Germinal center (tissue), 1 donor: Measurements from ENCODE around the gene GPR42.
"Not testable (repeated sequence)": the region's sequence is repeated elsewhere in the genome, so short reads cannot be mapped to it uniquely, and the experiment has no call there.

Source experiments
- DNase-seq: peaks from one replicate; pipeline ENCODE4 v3.0.0; 2012; ENCODE audit warnings: mixed read lengths, low spot score

The GPR42 gene

GRCh38 chr19:35363711-35364425 lies 7.0 kb upstream of the GPR42 start:
- DNase-seq: no peak

DNA sequence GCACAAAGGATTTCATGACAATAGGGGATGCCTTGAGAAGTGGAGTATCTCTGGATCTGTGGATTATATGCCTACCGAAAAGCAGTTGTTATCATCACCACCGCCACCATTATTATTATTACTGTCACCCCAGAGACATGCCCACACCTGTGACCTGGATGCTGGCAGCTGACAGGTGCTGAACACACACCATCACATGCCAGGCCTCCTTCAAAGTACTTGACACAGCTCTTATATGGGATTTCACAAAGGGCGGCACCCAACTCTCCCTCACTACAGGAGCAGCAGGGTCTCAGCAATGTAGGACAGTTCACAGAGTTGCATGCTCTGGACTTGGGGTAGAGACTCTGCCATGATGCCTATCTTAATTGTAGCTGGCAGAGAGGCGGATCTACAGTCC lies 5.6 kb upstream of the GPR42 start:
- no peak for DNase-seq

GRCh38 chr19:35368378-35368777 lies 2.5 kb upstream of the GPR42 start:
- DNase-seq: no peak

DNA sequence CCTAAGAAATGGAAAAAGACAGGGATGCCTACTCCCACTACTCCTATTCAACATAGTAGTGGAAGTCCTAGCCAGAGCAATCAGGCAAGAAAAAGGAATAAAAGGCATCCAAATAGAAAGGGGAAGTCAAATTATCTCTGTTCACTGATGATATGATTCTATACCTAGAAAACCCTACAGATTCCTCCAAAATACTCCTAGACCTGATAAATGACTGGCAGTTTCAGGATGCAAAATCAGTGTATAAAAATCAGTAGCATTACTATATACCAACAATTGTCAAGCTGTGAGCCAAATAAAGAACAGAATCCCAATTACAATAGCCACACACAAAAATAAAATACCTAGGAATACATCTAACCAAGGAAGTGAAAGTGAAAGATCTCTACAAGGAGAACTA lies 1.3 kb upstream of the GPR42 start:
- no peak for DNase-seq

DNA sequence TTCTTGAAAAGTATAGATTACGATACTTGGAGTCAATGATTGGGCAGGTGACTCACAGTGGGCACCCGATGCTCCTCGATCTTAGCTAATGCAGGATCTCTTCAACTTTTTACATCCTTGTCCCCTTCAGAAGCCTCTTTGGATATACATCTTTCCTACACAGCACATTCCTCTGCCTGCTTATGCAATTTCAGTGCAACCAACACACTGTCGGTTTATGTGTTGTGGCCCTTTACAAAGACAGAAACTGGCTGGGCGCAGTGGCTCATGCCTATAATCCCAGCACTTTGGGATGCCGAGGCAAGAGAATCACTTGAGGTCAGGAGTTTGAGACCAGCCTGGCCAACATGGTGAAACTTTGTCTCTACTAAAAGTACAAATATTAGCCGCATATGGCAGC lies 2.6 kb downstream of the GPR42 start:
- no peak for DNase-seq

GRCh38 chr19:35374031-35374430 lies 3.2 kb downstream of the GPR42 start:
- not testable (repeated sequence) for DNase-seq

DNA sequence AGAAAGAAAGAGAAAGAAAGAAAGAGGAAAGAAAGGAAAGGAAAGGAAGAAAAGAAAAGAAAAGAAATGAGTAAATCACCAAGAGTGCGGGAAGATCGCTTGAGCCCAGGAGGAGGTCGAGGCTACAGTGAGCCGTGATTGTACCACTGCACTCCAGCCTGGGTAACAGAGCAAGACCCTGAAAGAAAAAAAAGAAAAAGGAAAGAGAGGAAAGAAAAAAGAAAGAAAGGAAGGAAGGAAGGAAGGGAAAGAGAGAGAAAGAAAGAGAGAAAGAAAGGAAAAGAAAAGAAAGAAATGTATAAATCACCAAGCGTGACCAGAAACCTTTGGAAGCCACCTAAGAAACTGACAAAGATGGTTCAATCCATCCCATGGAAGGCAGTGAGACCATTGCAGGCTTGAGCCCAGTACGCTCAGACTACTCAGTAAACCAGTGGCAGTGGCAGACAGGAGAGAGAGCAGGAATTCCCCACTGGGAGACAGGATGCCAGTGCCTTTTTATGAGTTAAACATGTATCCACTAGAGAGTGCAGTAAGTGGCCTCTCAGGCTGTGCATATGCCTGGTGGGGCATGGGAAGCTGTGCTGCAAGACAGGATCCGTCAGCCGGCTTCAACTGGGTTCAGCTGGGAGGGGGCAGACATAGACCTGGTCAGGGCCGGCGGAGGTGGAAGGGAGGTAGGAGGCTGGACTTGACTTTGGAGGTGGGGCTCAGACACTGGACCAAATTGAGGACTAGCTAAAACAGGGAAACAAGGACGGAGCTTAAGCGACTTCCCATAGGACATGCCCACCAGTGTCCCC lies 4.8 kb downstream of the GPR42 start:
- no peak for DNase-seq

DNA sequence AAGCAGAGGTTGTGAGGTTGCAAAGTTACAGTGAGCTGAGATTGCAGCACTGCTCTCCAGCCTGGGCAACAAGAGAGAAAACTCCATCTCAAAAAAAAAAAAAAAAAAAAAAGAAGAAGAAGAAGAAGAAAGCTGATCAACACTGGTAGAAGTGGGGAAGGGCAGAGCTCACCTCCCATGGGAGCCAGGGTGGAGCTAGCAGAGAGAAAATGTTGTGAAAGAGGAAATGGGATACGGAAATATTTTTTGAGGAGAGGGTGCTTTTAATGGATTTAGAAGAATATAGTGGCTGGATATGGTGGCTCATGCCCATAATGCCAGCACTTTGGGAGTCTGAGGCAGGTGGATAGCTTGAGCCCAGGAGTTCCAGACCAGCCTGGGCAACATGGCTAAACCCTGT lies 6.8 kb downstream of the GPR42 start:
- no peak for DNase-seq

DNA sequence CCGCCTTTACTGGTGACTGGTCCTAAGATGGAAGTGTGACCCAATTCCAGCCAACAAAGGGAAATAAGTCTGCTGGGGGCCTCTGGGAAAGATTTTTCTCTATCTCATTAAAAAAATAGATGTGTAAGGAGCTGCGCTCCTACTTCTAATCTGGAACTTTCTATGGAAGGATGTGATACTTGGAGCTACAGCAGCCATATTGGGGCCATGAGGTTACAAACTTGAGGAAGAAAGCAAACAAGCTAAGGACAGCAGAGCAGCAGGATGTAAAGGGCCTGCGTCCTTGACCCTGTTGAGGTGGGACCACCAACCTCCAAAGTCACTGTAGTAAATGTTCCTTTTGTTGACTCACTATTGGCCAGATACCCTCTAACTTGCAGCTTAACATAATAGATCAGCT lies 7.5 kb downstream of the GPR42 start:
- no peak for DNase-seq

- not testable (repeated sequence) for DNase-seq
Observed at GRCh38 chr19:35379545-35379944, 8.7 kb downstream of the GPR42 start.

DNA sequence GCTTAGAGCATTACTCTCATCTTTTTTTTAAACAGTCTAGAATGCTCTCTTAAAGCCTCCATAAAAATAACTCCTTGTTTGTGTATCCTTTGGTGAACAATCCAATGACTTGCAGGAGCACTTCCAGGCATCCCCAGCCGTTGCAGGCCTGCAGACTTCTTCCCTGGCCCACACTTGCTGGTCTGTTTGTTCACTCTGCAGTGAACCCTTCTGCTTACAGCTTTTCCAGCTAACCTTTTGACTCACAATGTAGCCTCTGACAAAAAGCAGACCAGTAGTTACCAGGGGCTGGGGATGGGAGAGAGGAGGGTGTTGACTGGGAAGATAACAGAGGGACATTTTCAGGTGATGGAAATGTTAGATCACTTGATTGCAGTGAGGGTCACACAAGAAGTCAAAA lies 9.1 kb downstream of the GPR42 start:
- DNase-seq: no peak

DNA sequence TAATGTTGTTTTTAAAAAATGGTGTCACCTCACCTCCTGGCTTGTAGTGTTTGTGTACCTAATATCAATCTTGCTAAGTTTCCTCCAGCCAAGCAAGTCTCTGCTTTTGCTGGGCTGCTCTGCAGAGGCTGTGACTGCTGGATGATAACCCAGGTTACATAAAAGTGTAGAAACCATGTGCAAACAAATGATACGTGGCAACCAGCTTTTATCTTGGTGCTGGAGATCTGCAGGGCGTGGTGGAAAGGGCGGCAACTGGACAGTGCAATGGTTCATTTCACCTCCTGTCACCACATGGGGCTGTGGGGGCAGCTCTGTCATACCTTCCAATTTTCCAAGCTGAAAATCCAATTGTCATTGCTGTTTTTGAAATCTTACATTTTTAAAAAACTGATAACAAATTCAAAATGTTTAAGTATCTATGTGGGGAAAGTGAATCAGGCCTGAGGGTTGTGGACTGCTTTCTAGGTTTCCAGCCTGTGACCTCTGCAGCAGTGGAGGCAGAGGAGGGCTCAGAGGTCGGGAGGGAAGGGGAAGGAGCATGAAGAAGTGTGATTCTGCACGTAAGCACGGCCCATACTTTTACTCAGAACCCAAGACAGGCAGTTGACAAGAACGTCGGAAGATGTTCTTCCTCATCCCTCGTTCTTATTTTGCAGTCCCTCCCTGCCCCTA lies 9.7 kb downstream of the GPR42 start:
- no peak for DNase-seq

- no peak for DNase-seq
Observed at GRCh38 chr19:35381318-35381717, 10.4 kb downstream of the GPR42 start.

DNA sequence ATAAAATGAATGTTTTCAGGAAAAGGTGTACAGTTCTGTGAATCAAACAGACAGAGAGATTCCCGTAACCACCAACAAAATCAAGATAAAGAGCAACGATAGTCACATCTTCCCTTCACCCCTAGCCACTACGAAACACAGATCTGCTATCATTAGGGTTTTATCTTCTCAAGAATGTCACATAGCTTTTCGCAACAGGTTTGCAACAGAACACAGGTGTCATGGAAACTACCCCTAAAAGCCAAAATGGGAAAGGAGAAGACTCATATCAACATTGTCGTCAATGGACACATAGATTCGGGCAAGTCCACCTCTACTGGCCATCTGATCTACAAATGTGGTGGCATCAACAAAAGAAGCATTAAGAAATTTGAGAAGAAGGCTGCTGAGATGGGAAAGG lies 11.1 kb downstream of the GPR42 start:
- no peak for DNase-seq

GRCh38 chr19:35383536-35383935 lies 12.7 kb downstream of the GPR42 start:
- no peak for DNase-seq

GRCh38 chr19:35388277-35389054 lies 17.6 kb downstream of the GPR42 start:
- no peak for DNase-seq

GRCh38 chr19:35389192-35389861 lies 18.5 kb downstream of the GPR42 start:
- DNase-seq: no peak

- no peak for DNase-seq
Observed at GRCh38 chr19:35392742-35393715, 22.2 kb downstream of the GPR42 start.

DNA sequence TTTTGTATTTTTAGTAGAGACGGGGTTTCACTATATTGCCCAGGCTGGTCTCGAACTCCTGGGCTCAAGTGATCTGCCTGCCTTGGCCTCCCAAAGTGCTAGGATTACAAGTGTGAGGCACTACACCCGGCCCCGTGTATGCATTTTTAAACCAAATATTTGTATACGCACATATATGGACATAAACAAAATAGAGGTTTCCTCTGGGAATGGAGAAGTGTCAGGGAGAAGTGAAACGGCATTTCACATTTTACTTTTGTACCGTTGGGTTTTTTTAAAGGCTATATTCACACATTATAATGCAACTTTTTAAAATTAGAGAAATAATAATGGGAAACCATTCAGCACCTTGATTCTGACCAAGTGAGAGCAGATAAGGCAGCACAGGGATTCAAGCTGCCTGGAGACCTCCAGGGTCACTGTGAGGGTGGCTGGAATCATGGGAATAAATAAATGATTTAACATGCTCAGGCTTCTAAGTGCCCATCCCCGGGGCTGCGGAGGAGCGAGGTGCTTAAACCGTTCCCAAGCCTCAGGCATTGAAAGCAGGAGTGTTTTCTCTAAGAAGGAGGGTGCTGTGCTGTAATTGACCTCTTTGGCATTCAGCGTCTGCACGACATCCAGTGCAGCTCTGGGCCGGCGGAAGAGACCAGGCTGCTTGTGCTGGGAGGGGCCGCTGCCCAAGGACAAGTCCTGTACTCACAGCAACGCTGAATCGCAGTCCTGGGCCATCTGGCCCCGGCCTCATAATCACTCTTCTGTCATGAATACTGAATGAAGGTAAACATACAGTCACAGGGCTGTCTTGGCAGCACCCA lies 24.7 kb downstream of the GPR42 start:
- DNase-seq: no peak
